Testis (tissue), 3 donors: ENCODE results near the gene SLC35G2. TPM values are rescaled to one million over a fixed set of nuclear protein-coding genes. Genes with fewer than 3 reads are reported as not detected.
"Not testable (repeated sequence)": the region's sequence is repeated elsewhere in the genome, so short reads cannot be mapped to it uniquely, and the experiment has no call there.

Source experiments
- DNase-seq: peaks from one replicate; pipeline ENCODE4 v3.0.0-alpha.2; 2019
- H3K27ac ChIP-seq, 2 donors: fragments of 200-600 bp; sonication (generic); one replicate each; pipeline ENCODE4 v1.5.1; 2019
- H3K27me3 ChIP-seq: fragments of 200-600 bp; sonication (generic); one replicate; pipeline ENCODE4 v1.5.1; 2019
- H3K36me3 ChIP-seq: fragments of 200-600 bp; sonication (generic); one replicate; pipeline ENCODE4 v1.5.1; 2017; ENCODE audit warnings: low read depth; ENCODE audit errors: missing control alignments
- H3K4me1 ChIP-seq: fragments of 200-600 bp; sonication (generic); one replicate; pipeline ENCODE4 v1.5.1; 2019
- H3K4me3 ChIP-seq, 2 donors: fragments of 200-600 bp; sonication (generic); one replicate each; pipeline ENCODE4 v1.5.1; 2017 to 2019
- H3K9me3 ChIP-seq: fragments of 200-600 bp; sonication (generic); one replicate; pipeline ENCODE4 v1.5.1; 2017
- CTCF ChIP-seq, 3 experiments: fragments of 450-650 bp in 2 of 3; fragments of 200-600 bp in 1 of 3; sonication (generic) in 1 of 3; IDR thresholded peaks; one replicate each; pipeline ENCODE4 v1.5.1; 2016 to 2019; ENCODE audit warnings: antibody characterized with exemption in 3 of 3, mild to moderate bottlenecking in 2 of 3, moderate library complexity in 1 of 3
- POLR2A ChIP-seq: fragments of 450-650 bp; IDR thresholded peaks from one replicate; pipeline ENCODE4 v1.6.1; 2017; ENCODE audit warnings: antibody characterized with exemption, mild to moderate bottlenecking, moderate library complexity
- WGBS, 2 donors: methylation state at CpG; one replicate each; pipeline ENCODE4 v1.1.5; 2018; 5-methylcytosine and 5-hydroxymethylcytosine counted together
- intact Hi-C: fragments of 100-400 bp; cut with DNase I; formaldehyde crosslinking; loops from one replicate; pipeline ENCODE4 v1.15.1; 2023; ENCODE audit warnings: low total_unique reads
- polyA plus RNA-seq: library from polyadenylated mRNA; stranded (reverse); fragments of 350-450 nt; fragmentation: Illumina TruSeq; extraction: RNeasy Lipid Tissue Mini Kit (QIAGEN cat#74804); gene quantifications from one replicate; pipeline ENCODE4 v1.2.3, GENCODE V29; 2014; ENCODE audit warnings: low read depth, low replicate concordance; ENCODE audit not compliant: insufficient read depth
- total RNA-seq, 2 donors: library from RNA; depleted of rRNA; stranded (reverse); fragments of >200 nt; gene quantifications; one replicate each; pipeline ENCODE4 v1.2.3, GENCODE V29; 2016

SLC35G2 gene
- total and polyA plus RNA-seq, 3 donors from 2014 or later, result 21.1 to 22.4 (median 22.1) TPM

- Histone ChIP-seq H3K9me3 (no peaks in the 10 kb centered on the region), H3K27ac (peak overlapping the region; percentile 95 to 97), H3K36me3 (no peaks in the 10 kb centered on the region), H3K4me1 (peaks cover 14% of the 10 kb centered on the region), H3K27me3 (no peaks in the 10 kb centered on the region), H3K4me3 (peak overlapping the region; percentile 88 to 89)
- WGBS, 2 donors, result 0 to 1% methylated on average over 14 to 32 of the region's 39 CpGs
- DNase-seq, result peak; percentile 49
- intact Hi-C loops, result no loop called here
- TF ChIP-seq CTCF (IDR thresholded peaks at IDR 0.05), result no peak
- TF ChIP-seq POLR2A, result no peak
Observed at GRCh38 chr3:136862617-136863322, 43.8 kb downstream of the SLC35G2 start.

- no peak for TF ChIP-seq POLR2A
- TF ChIP-seq CTCF (IDR thresholded peaks at IDR 0.05), result no peak
- 98 to 99% methylated on average over 9 of the region's 9 CpGs for WGBS, 2 donors
- no peaks in the 10 kb centered on the region for H3K36me3 ChIP-seq
- H3K9me3 ChIP-seq, result no peaks in the 10 kb centered on the region
- DNase-seq, result no peak
- intact Hi-C loops, result no loop called here
- H3K27ac ChIP-seq, result no peak overlapping the region
- H3K4me1 ChIP-seq, result no peaks in the 10 kb centered on the region
- no peaks in the 10 kb centered on the region for H3K27me3 ChIP-seq
- no peak overlapping the region for H3K4me3 ChIP-seq
Observed at GRCh38 chr3:136869282-136869681, 50.4 kb downstream of the SLC35G2 start.

GRCh38 chr3:136872258-136872657, 53.3 kb downstream of the SLC35G2 start:
- H3K27ac ChIP-seq, DNase-seq, H3K9me3 ChIP-seq, H3K4me3 ChIP-seq, intact Hi-C loops, H3K27me3 ChIP-seq, H3K36me3 ChIP-seq, H3K4me1 ChIP-seq: not testable (repeated sequence)
- 93 to 96% methylated on average over 3 of the region's 3 CpGs for WGBS, 2 donors

- H3K9me3 ChIP-seq, H3K27me3 ChIP-seq, H3K4me3 ChIP-seq, H3K27ac ChIP-seq, H3K4me1 ChIP-seq, H3K36me3 ChIP-seq, intact Hi-C loops, DNase-seq: not testable (repeated sequence)
- WGBS, 2 donors, result 92 to 94% methylated on average over 2 of the region's 2 CpGs
Observed at GRCh38 chr3:136879510-136879909, 60.6 kb downstream of the SLC35G2 start.

GRCh38 chr3:136882571-136882970, 63.6 kb downstream of the SLC35G2 start:
- no peak for DNase-seq
- H3K27me3 ChIP-seq, result no peaks in the 10 kb centered on the region
- no peaks in the 10 kb centered on the region for H3K4me1 ChIP-seq
- TF ChIP-seq POLR2A (no peak), CTCF (IDR thresholded peaks at IDR 0.05) (no peak)
- H3K36me3 ChIP-seq, result no peaks in the 10 kb centered on the region
- H3K27ac ChIP-seq, result no peak overlapping the region
- intact Hi-C loops, result no loop called here
- H3K9me3 ChIP-seq, result no peaks in the 10 kb centered on the region
- WGBS, 2 donors, result 74 to 94% methylated on average over 1 of the region's 1 CpG
- no peak overlapping the region for H3K4me3 ChIP-seq
